IPS DF 19.7 (cell line): Measurements from ENCODE around the gene NABP1.

Source experiments
- DNase-seq: peaks from one replicate; pipeline ENCODE4 v3.0.0-alpha.2; 2013; ENCODE audit warnings: low read depth, low spot score

Gene NABP1

DNA sequence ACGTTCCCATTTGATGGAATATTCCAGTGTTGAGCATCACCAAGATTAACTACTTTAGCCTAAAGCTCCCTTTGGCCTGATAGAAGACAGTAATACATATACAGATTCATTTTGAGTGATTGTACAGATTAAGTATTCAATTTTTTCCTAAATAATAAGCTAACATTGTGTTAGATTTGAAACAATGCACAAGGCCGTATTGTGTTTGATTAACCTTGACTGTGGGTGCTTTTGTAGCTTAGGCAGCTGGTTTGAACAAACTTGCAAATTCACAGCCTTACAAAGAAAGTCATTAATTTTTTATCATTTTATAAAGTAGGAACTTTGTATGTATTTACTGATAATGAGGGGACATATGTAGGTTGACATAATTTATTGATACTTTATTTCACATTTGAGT lies 29.6 kb downstream of the NABP1 start:
- no peak for DNase-seq

DNA sequence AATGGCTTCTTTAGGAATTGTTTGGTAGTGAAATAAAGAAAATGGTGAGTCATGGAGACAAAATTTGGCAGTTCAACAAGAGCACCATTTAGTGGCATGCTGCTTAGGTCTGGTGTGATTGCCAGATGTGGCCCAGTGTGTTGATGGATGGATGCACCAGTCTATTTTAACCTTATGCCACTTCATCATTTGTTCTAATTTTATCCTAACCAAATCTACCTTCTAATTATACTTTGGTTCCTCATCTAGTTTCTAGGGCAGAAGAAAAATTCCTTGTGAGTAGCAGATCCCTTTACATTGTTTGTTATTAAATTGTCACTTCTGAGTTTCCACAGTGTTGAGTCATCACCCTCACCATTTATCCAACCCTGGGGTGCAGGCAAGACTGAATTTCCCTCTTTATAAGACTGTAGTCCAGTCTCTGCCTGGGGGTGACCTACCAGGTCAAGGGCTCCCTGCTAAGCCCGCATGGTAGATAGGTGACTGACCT lies 32.5 kb downstream of the NABP1 start:
- no peak for DNase-seq

GRCh38 chr2:191711621-191712020 lies 33.7 kb downstream of the NABP1 start:
- DNase-seq = no peak

GRCh38 chr2:191713837-191714236 lies 35.9 kb downstream of the NABP1 start:
- DNase-seq = no peak

GRCh38 chr2:191714925-191715324 lies 37.0 kb downstream of the NABP1 start:
- DNase-seq = no peak

- no peak for DNase-seq
These were observed 37.5 kb downstream of the NABP1 start for GRCh38 chr2:191715471-191715870.

- no peak for DNase-seq
These were observed 41.3 kb downstream of the NABP1 start for GRCh38 chr2:191719261-191719660.

DNA sequence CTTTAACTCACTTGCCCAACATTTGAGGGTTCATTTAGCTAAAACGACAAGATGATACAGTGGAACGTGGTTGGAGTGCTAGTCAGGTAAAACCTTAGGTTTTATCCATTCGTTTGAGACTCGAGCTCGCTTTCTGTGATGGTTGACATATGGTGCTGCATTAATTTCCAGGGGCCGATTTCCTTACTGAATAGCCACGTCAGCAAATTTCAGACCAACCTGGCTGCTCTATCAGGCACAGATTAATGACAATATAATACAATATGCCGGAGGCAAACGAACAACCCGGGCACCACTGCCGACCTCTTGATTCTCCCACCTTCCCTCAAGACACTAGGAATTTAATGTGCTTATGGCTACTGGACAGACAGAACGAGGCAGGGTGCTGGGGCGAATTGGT lies 42.0 kb downstream of the NABP1 start:
- DNase-seq = no peak

GRCh38 chr2:191721331-191721730 lies 43.4 kb downstream of the NABP1 start:
- DNase-seq = no peak

DNA sequence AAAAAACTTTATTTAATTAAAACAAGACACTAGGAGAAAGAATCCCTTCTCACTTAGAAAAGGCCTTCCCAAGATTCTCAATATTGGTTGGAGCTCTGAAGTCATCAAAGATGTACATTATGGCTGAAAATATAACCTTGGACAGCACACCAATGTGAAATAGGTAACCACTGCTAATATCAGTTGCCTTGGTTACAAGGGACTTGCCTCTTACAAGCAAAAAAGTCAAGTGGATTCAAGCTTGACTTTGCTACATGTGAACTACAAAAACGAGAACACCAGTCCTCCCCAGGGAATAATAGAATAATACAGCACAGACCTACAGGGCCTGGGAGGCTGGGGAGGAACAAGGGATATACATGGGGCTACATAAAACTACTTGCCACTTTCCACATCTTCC lies 46.1 kb downstream of the NABP1 start:
- no peak for DNase-seq

DNA sequence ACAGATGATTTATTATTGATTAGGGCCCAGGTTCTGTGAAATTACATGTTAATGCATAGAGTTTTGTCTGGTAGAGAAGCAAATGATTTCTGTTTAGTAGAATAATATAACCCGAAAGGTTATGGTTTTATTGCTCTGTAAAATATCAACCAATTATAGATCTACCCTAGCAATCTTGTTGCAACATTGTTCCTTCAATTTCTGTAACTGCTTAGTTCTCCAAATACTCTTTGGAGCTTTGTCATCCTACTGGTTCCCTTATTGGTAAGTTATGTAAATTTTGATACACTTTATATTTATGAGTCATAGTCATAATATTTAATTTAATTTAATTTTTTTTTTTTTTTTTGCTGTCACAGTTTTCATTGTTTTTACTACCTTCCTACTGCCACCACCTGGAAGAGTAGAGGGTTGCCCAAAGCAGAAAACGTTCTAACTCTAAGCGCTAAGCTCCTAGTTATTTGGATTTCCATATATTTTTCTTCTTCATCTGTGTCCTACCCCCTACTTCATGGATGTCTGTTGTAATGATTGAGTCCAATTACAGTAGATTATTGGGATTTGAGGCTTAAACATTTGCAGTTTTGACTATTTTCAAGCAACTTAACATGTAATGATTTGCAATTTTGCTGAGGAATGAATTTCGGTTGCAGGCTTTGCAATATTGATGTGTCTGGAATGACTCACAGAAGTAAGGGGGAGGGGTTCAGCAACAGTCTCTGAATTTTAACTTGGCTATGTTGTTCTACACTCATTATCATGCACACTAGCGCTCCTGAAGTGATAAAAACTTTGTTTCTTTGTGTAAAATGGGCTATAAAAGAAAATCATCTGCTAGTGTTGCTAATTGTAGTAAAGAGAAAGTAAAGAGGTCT lies 51.1 kb downstream of the NABP1 start:
- DNase-seq = no peak

GRCh38 chr2:191730263-191730662 lies 52.3 kb downstream of the NABP1 start:
- DNase-seq = no peak
